CD4-positive, alpha-beta T cell (primary cell): ENCODE measurements around the gene TRAFD1. TPM values are rescaled to one million over a fixed set of nuclear protein-coding genes. Genes with fewer than 3 reads are reported as not detected.
A peak's percentile ranks its signal among the peaks of the same experiment; 100 is the strongest.

Experiments
- ATAC-seq: fragments of 200-7000 bp; cut with Tn5 transposase; one replicate; pipeline ENCODE4 v1.10.0; 2022; ENCODE audit warnings: mild to moderate bottlenecking; ENCODE audit not compliant: poor library complexity
- CTCF ChIA-PET: fragments of 350-600 bp; sonication (Branson Sonifier 250); formaldehyde crosslinking; loops from one replicate; lab custom pipeline; 2021; ENCODE audit warnings: antibody characterized with exemption, inconsistent platforms; lab: Charles Lee
- POLR2A ChIA-PET: fragments of 350-600 bp; sonication (Branson Sonifier 250); formaldehyde crosslinking; loops from one replicate; lab custom pipeline; 2021; ENCODE audit warnings: antibody characterized with exemption, inconsistent platforms; lab: Charles Lee
- DNase-seq, 14 experiments: peaks; one replicate each; pipeline ENCODE4 v3.0.0-alpha.2; 2013 to 2020; ENCODE audit warnings: mixed read lengths in 2 of 14
- H3K27ac ChIP-seq, 2 donors: one replicate each; pipeline versions ENCODE4 v1.5.1 to v1.7.0; 2013; ENCODE audit warnings: low read length in 2 of 2, low read depth in 1 of 2, mild to moderate bottlenecking in 1 of 2
- H3K27me3 ChIP-seq, 2 experiments: 1 replicate in 1 of 2; 2 replicates in 1 of 2; pipeline versions ENCODE4 v1.6.1 to v1.7.0; 2013; ENCODE audit warnings: low read length in 2 of 2, control low read depth in 1 of 2, mild to moderate bottlenecking in 1 of 2, moderate library complexity in 1 of 2; ENCODE audit not compliant: insufficient read depth in 2 of 2, control insufficient read depth in 1 of 2
- H3K36me3 ChIP-seq: one replicate; pipeline ENCODE4 v1.6.1; 2013; ENCODE audit warnings: low read length, control low read depth; ENCODE audit not compliant: insufficient read depth
- H3K4me1 ChIP-seq: one replicate; pipeline ENCODE4 v1.6.1; 2013; ENCODE audit warnings: low read length, control low read depth; ENCODE audit not compliant: insufficient read depth
- H3K4me3 ChIP-seq: one replicate; pipeline ENCODE4 v1.5.1; 2013; ENCODE audit warnings: mild to moderate bottlenecking, low read length, moderate library complexity
- H3K9me3 ChIP-seq, 2 experiments: 1 replicate in 1 of 2; 2 replicates in 1 of 2; pipeline versions ENCODE4 v1.6.1 to v1.7.0; 2013; ENCODE audit warnings: low read length in 2 of 2, mild to moderate bottlenecking in 2 of 2, control low read depth in 1 of 2, moderate library complexity in 1 of 2; ENCODE audit not compliant: control insufficient read depth in 1 of 2, insufficient read depth in 1 of 2
- H3K27ac Mint-ChIP-seq: one replicate; pipeline ENCODE4 v1.8.0; 2020; ENCODE audit warnings: mixed read lengths
- H3K27me3 Mint-ChIP-seq: one replicate; pipeline ENCODE4 v1.8.0; 2021; ENCODE audit warnings: mixed read lengths
- H3K36me3 Mint-ChIP-seq: one replicate; pipeline ENCODE4 v1.8.0; 2021; ENCODE audit warnings: low read depth, mixed read lengths
- H3K4me1 Mint-ChIP-seq: one replicate; pipeline ENCODE4 v1.8.0; 2021; ENCODE audit warnings: low read depth, mixed read lengths
- H3K4me3 Mint-ChIP-seq: one replicate; pipeline ENCODE4 v1.8.0; 2020; ENCODE audit warnings: mild to moderate bottlenecking, mixed read lengths
- H3K9me3 Mint-ChIP-seq: one replicate; pipeline ENCODE4 v1.8.0; 2020; ENCODE audit warnings: mixed read lengths
- intact Hi-C, 2 experiments: fragments of 100-400 bp; cut with DNase I in 1 of 2; cut with micrococcal nuclease in 1 of 2; formaldehyde crosslinking; loops; one replicate each; pipeline versions ENCODE4 v1.15.1 to v1.9.0; 2023 to 2025; cut with DNase I, micrococcal nuclease
- total RNA-seq, 174 experiments: library from RNA in 2 of 174; stranded (reverse) in 2 of 174; gene quantifications; one replicate each; pipeline ENCODE4 v1.2.3 and lab custom pipeline; 2021 to 2026
- TF ChIP-seq, protein P1 (sequence below): fragments of 200-600 bp; IDR thresholded peaks from one replicate; pipeline ENCODE4 v1.8.0; 2022; ENCODE audit warnings: antibody characterized with exemption, mild to moderate bottlenecking

The TRAFD1 gene
- total RNA-seq, 2 experiments from 2014 or later, result 19.6 to 20.4 TPM

DNA sequence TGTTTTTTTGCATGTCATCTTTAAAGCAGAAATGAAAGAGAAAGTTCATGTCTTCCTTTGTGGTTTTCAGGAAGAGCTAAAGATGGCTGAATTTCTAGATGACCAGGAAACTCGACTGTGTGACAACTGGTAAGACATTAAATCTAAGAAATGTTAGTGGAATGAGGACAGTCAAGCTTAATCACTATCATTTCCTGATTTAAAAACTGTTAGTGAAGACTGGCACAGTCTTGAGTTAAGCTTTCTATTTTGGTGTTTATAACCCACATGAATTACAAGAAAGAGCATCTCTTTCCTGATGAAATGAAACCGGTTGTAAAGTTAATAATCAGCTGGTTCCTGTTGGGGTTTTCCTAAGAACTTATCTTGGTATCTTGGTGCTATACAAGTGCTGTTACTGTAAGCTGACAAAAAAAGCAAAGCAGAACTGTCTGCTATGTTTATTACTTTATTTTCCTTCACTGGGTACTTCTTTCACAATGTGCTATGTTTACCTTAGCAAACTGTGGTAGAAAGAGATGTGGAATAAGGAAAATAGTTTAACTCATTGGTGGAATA is 5.2 kb downstream of the TRAFD1 start:
- DNase-seq (peak in 3 of 14 experiments; percentile 78 to 84 (median 82)), ATAC-seq (peak; percentile 65)
- H3K36me3 ChIP-seq, result peaks cover 30% of the 10 kb centered on the region
- Mint-ChIP-seq H3K27ac (peak overlapping the region; percentile 76), H3K9me3 (no peaks in the 10 kb centered on the region), H3K36me3 (peaks cover 28% of the 10 kb centered on the region), H3K4me1 (peaks cover 72% of the 10 kb centered on the region), H3K27me3 (no peaks in the 10 kb centered on the region), H3K4me3 (peak overlapping the region; percentile 70)
- POLR2A ChIA-PET, result interaction anchor here (0.6 to 4.9 kb wide), 12 partner anchors 14 to 635 kb away, joined by 3 to 75 read pairs (median 3); partner anchors contain the start of genes ERP29, NAA25 and TMEM116
- CTCF ChIA-PET, result interaction anchor here (0.8 to 2.4 kb wide), 6 partner anchors 12 to 1680 kb away, joined by 3 to 9 read pairs (median 5); partner anchors contain the start of genes ARPC3 and NAA25
- peak overlapping the region; percentile 57 to 69 for H3K27ac ChIP-seq
- TF ChIP-seq, protein P1, sequence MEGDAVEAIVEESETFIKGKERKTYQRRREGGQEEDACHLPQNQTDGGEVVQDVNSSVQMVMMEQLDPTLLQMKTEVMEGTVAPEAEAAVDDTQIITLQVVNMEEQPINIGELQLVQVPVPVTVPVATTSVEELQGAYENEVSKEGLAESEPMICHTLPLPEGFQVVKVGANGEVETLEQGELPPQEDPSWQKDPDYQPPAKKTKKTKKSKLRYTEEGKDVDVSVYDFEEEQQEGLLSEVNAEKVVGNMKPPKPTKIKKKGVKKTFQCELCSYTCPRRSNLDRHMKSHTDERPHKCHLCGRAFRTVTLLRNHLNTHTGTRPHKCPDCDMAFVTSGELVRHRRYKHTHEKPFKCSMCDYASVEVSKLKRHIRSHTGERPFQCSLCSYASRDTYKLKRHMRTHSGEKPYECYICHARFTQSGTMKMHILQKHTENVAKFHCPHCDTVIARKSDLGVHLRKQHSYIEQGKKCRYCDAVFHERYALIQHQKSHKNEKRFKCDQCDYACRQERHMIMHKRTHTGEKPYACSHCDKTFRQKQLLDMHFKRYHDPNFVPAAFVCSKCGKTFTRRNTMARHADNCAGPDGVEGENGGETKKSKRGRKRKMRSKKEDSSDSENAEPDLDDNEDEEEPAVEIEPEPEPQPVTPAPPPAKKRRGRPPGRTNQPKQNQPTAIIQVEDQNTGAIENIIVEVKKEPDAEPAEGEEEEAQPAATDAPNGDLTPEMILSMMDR, result no peak
- peaks cover 47% of the 10 kb centered on the region for H3K4me1 ChIP-seq
- peak overlapping the region; percentile 17 for H3K4me3 ChIP-seq
- H3K27me3 ChIP-seq, result no peaks in the 10 kb centered on the region
- no peaks in the 10 kb centered on the region for H3K9me3 ChIP-seq
- intact Hi-C loops, result loop anchor here in 1 of 2 experiments (1.0 kb wide), 1 partner anchor 22 kb away; the partner anchor contains the start of gene NAA25

DNA sequence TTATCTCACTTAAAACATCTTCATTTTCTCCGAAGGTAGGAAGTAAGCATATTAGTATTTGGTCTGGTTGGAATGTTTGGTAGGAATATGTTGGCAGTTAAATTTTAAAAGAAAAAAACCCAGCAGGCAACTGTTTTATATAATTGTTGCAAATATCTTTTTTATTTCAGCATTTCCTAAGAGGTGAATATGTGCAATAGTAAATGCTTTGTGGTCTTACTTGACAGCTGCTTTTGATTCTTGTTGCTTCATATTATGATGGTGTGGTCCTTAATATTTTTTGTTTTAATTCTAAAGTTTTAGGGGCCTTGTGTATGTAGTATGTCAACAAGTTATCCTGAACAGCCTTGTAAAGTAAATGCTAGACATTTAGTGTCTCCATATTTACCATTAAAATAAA is 6.3 kb downstream of the TRAFD1 start:
- no peaks in the 10 kb centered on the region for H3K9me3 Mint-ChIP-seq
- intact Hi-C loops, result no loop called here
- peak overlapping the region; percentile 34 for H3K4me3 Mint-ChIP-seq
- H3K27ac Mint-ChIP-seq, result peak overlapping the region; percentile 76
- DNase-seq (no peak), ATAC-seq (no peak)
- peaks cover 66% of the 10 kb centered on the region for H3K4me1 Mint-ChIP-seq
- peaks cover 34% of the 10 kb centered on the region for H3K36me3 Mint-ChIP-seq
- no peak overlapping the region for H3K4me3 ChIP-seq
- H3K9me3 ChIP-seq, result no peaks in the 10 kb centered on the region
- no peaks in the 10 kb centered on the region for H3K27me3 Mint-ChIP-seq
- H3K4me1 ChIP-seq, result peaks cover 40% of the 10 kb centered on the region
- ChIA-PET CTCF (interaction anchor here (0.8 to 2.4 kb wide), 3 partner anchors 23 to 255 kb away, joined by 5 to 9 read pairs (median 5); partner anchors contain the start of gene NAA25), POLR2A (interaction anchor here (0.6 to 4.9 kb wide), 8 partner anchors 8 to 118 kb away, joined by 3 to 75 read pairs (median 6); partner anchors contain the start of genes ERP29, NAA25 and TMEM116)
- TF ChIP-seq, protein P1, result no peak
- H3K27me3 ChIP-seq, result no peaks in the 10 kb centered on the region
- H3K36me3 ChIP-seq, result peaks cover 41% of the 10 kb centered on the region
- peak overlapping the region in 1 of 2 donors; percentile 69 for H3K27ac ChIP-seq

DNA sequence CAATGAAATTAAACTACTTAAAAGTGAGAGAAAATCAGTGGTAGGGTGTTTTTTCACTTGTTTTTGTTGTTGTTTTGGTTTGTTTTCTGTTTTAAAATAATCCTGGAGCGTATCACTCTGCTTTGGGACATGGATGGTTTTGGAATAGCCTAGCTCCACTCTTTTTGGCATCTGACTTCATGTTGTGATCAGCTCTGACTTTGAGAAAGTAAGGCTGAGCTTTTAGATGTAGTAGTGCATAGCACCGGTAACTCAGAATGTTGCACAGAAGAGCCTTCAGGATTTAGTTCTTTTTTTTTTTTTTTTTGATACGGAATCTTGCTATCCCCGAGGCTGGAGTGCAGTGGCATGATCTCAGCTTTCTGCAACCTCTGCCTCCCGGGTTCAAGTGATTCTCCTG is 8.1 kb downstream of the TRAFD1 start:
- Histone ChIP-seq H3K27me3 (no peaks in the 10 kb centered on the region), H3K4me3 (no peak overlapping the region), H3K4me1 (peaks cover 25% of the 10 kb centered on the region), H3K9me3 (no peaks in the 10 kb centered on the region), H3K27ac (no peak overlapping the region), H3K36me3 (peaks cover 54% of the 10 kb centered on the region)
- DNase-seq, result no peak
- no peak overlapping the region for H3K4me3 Mint-ChIP-seq
- ATAC-seq, result no peak
- no peak overlapping the region for H3K27ac Mint-ChIP-seq
- H3K9me3 Mint-ChIP-seq, result no peaks in the 10 kb centered on the region
- CTCF ChIA-PET, result no interaction called here
- intact Hi-C loops, result no loop called here
- TF ChIP-seq, protein P1, result no peak
- no peaks in the 10 kb centered on the region for H3K27me3 Mint-ChIP-seq
- H3K36me3 Mint-ChIP-seq, result peaks cover 40% of the 10 kb centered on the region
- peaks cover 53% of the 10 kb centered on the region for H3K4me1 Mint-ChIP-seq
- POLR2A ChIA-PET, result interaction anchor here (0.6 to 4.9 kb wide), 4 partner anchors 10 to 26 kb away, joined by 3 to 75 read pairs (median 5); partner anchors contain the start of gene NAA25
